Endothelial cell (in vitro differentiated cells): Measurements from ENCODE around the gene RASSF1. TPM values are rescaled to one million over a fixed set of nuclear protein-coding genes. Genes with fewer than 3 reads are reported as not detected.

Experiments used
- DNase-seq: peaks from one replicate; pipeline ENCODE4 v3.0.0; 2021; ENCODE audit warnings: low spot score
- H3K27ac Mint-ChIP-seq: one replicate; pipeline ENCODE4 v1.8.0; 2021; ENCODE audit warnings: mixed read lengths, inconsistent platforms; ENCODE audit not compliant: unreplicated experiment
- H3K27me3 Mint-ChIP-seq: one replicate; pipeline ENCODE4 v1.8.0; 2021; ENCODE audit warnings: mild to moderate bottlenecking, moderate library complexity, mixed read lengths, inconsistent platforms; ENCODE audit not compliant: unreplicated experiment
- H3K36me3 Mint-ChIP-seq: one replicate; pipeline ENCODE4 v1.8.0; 2021; ENCODE audit warnings: mild to moderate bottlenecking, low read depth, mixed read lengths, inconsistent platforms; ENCODE audit not compliant: unreplicated experiment
- H3K4me1 Mint-ChIP-seq: one replicate; pipeline ENCODE4 v1.8.0; 2021; ENCODE audit warnings: mild to moderate bottlenecking, mixed read lengths, inconsistent platforms; ENCODE audit not compliant: unreplicated experiment
- H3K4me3 Mint-ChIP-seq: one replicate; pipeline ENCODE4 v1.8.0; 2021; ENCODE audit warnings: mild to moderate bottlenecking, mixed read lengths, inconsistent platforms; ENCODE audit not compliant: unreplicated experiment
- H3K9me3 Mint-ChIP-seq: one replicate; pipeline ENCODE4 v1.8.0; 2021; ENCODE audit warnings: mixed read lengths, inconsistent platforms; ENCODE audit not compliant: unreplicated experiment
- CTCF ChIP-seq: fragments of 200-600 bp; sonication (generic); IDR thresholded peaks from one replicate; pipeline ENCODE4 v1.5.0; 2021; ENCODE audit warnings: antibody characterized with exemption; ENCODE audit not compliant: unreplicated experiment
- total RNA-seq: library from RNA; stranded (reverse); fragmentation: NEBNext Ultra II Directional; extraction: Animal tissue kit (Norgen Biotek cat#: 25700); gene quantifications from one replicate; pipeline ENCODE4 v1.2.1, GENCODE V29; 2021; ENCODE audit not compliant: unreplicated experiment

The RASSF1 gene
- total RNA-seq, 1 donor from 2014 or later: 14.8 TPM

GRCh38 chr3:50303013-50303815 lies 37.4 kb downstream of the RASSF1 start, which contains the start of gene HYAL1:
HYAL1 (minus strand) TSS chr3:50303574; CDS start chr3:50302956, 618 bp downstream.
- H3K4me1 Mint-ChIP-seq: peaks cover 10% of the 10 kb centered on the region
- no peak for DNase-seq
- H3K4me3 Mint-ChIP-seq: no peak within 1 kb of the TSS
- no peak for TF ChIP-seq CTCF
- H3K36me3 Mint-ChIP-seq: no peaks in the 10 kb centered on the region
- peaks cover 5% of the 10 kb centered on the region for H3K27me3 Mint-ChIP-seq
- no peak within 1 kb of the TSS for H3K27ac Mint-ChIP-seq
- H3K9me3 Mint-ChIP-seq: no peaks in the 10 kb centered on the region

- peaks cover 5% of the 10 kb centered on the region for H3K27me3 Mint-ChIP-seq
- TF ChIP-seq CTCF: no peak
These were observed 38.3 kb downstream of the RASSF1 start for GRCh38 chr3:50302095-50303012.

GRCh38 chr3:50300681-50301254 lies 39.9 kb downstream of the RASSF1 start:
- Mint-ChIP-seq H3K9me3 (no peaks in the 10 kb centered on the region), H3K27me3 (peaks cover 5% of the 10 kb centered on the region), H3K4me1 (peaks cover 12% of the 10 kb centered on the region), H3K4me3 (peak overlapping the region; percentile 96), H3K27ac (peak overlapping the region; percentile 70), H3K36me3 (no peaks in the 10 kb centered on the region)
- TF ChIP-seq CTCF: no peak
- DNase-seq: no peak

More at GRCh38 chr3:50302095-50303012, 38.3 kb downstream of the RASSF1 start:
- DNase-seq: no peak
- Mint-ChIP-seq H3K9me3 (no peaks in the 10 kb centered on the region), H3K4me1 (peaks cover 12% of the 10 kb centered on the region), H3K36me3 (no peaks in the 10 kb centered on the region), H3K4me3 (peak overlapping the region; percentile 47), H3K27ac (no peak overlapping the region)

GRCh38 chr3:50299929-50300680 lies 40.5 kb downstream of the RASSF1 start:
- no peak for DNase-seq
- Mint-ChIP-seq H3K27ac (peak overlapping the region; percentile 70), H3K4me1 (peaks cover 12% of the 10 kb centered on the region), H3K4me3 (peak overlapping the region; percentile 96), H3K9me3 (no peaks in the 10 kb centered on the region), H3K27me3 (peaks cover 4% of the 10 kb centered on the region), H3K36me3 (no peaks in the 10 kb centered on the region)
- no peak for TF ChIP-seq CTCF
